ENCODE measurements around the gene DOCK8. TPM values are rescaled to one million over a fixed set of nuclear protein-coding genes. Genes with fewer than 3 reads are reported as not detected.

DOCK8 gene
- total RNA-seq, 1 donor from 2014 or later: 4.4 TPM

DNA sequence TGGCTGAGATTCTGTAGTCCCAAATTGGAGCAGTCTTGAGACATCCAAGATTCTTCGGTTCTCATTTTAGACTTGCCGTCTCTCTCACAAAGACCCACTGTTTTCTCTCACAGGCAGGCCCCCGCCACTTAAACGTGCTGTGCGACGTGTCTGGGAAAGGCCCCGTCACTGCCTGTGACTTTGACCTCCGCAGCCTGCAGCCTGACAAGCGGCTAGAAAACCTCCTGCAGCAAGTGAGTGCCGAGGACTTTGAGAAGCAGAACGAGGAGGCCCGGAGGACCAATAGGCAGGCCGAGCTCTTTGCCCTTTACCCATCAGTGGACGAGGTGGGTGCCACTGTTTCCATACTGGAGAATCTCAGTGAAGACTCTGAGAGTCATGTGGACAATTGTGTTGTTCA is 97.2 kb downstream of the DOCK8 start:
- Mint-ChIP-seq H3K4me3 (ENCODE audit: unreplicated experiment) (no peak overlapping the region), H3K27ac (ENCODE audit: unreplicated experiment) (no peak overlapping the region), H3K4me1 (ENCODE audit: low read depth, unreplicated experiment) (no peaks in the 10 kb centered on the region), H3K27me3 (ENCODE audit: low read depth, unreplicated experiment) (no peaks in the 10 kb centered on the region), H3K9me3 (ENCODE audit: unreplicated experiment) (no peaks in the 10 kb centered on the region), H3K36me3 (ENCODE audit: low read depth, unreplicated experiment) (no peaks in the 10 kb centered on the region)
- Histone ChIP-seq H3K27me3 (ENCODE audit: insufficient read depth, low read length) (no peaks in the 10 kb centered on the region), H3K9ac (ENCODE audit: low read length) (no peak overlapping the region), H3K4me2 (ENCODE audit: low read length) (no peak overlapping the region), H3K4me1 (ENCODE audit: insufficient read depth, low read length) (no peaks in the 10 kb centered on the region), H3K27ac (ENCODE audit: low read depth, low read length) (no peak overlapping the region), H3K79me2 (ENCODE audit: insufficient read depth, low read length) (no peaks in the 10 kb centered on the region), H3K36me3 (ENCODE audit: insufficient read depth, low read length) (no peaks in the 10 kb centered on the region), H2AFZ (ENCODE audit: low read depth, low read length) (no peak overlapping the region), H4K20me1 (ENCODE audit: insufficient read depth, low read length) (no peaks in the 10 kb centered on the region), H3K9me3 (ENCODE audit: insufficient read depth, low read depth, low read length) (no peaks in the 10 kb centered on the region), H3K4me3 (ENCODE audit: insufficient read depth, low read depth, low read length) (no peak overlapping the region)
- TF ChIP-seq, protein P1, sequence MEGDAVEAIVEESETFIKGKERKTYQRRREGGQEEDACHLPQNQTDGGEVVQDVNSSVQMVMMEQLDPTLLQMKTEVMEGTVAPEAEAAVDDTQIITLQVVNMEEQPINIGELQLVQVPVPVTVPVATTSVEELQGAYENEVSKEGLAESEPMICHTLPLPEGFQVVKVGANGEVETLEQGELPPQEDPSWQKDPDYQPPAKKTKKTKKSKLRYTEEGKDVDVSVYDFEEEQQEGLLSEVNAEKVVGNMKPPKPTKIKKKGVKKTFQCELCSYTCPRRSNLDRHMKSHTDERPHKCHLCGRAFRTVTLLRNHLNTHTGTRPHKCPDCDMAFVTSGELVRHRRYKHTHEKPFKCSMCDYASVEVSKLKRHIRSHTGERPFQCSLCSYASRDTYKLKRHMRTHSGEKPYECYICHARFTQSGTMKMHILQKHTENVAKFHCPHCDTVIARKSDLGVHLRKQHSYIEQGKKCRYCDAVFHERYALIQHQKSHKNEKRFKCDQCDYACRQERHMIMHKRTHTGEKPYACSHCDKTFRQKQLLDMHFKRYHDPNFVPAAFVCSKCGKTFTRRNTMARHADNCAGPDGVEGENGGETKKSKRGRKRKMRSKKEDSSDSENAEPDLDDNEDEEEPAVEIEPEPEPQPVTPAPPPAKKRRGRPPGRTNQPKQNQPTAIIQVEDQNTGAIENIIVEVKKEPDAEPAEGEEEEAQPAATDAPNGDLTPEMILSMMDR (IDR thresholded peaks at IDR 0.05; ENCODE audit: insufficient read depth, low read depth, low read length): no peak
- no peak for TF ChIP-seq EZH2 (IDR thresholded peaks at IDR 0.05; ENCODE audit: insufficient read depth, low read length)
- no peak for FAIRE-seq
- DNase-seq (ENCODE audit: low read depth): no peak

GRCh38 chr9:312596-313320 is 98.1 kb downstream of the DOCK8 start:
- H3K4me1 Mint-ChIP-seq (ENCODE audit: low read depth, unreplicated experiment): no peaks in the 10 kb centered on the region
- no peaks in the 10 kb centered on the region for H3K36me3 ChIP-seq (ENCODE audit: insufficient read depth, low read length)
- no peak overlapping the region for H3K4me3 Mint-ChIP-seq (ENCODE audit: unreplicated experiment)
- H3K36me3 Mint-ChIP-seq (ENCODE audit: low read depth, unreplicated experiment): no peaks in the 10 kb centered on the region
- DNase-seq (ENCODE audit: low read depth): no peak
- no peak overlapping the region for H2AFZ ChIP-seq (ENCODE audit: low read depth, low read length)
- FAIRE-seq: no peak
- H3K27ac ChIP-seq (ENCODE audit: low read depth, low read length): no peak overlapping the region
- no peak overlapping the region for H3K27ac Mint-ChIP-seq (ENCODE audit: unreplicated experiment)
- H3K9me3 Mint-ChIP-seq (ENCODE audit: unreplicated experiment): no peaks in the 10 kb centered on the region
- H3K27me3 ChIP-seq (ENCODE audit: insufficient read depth, low read length): no peaks in the 10 kb centered on the region
- no peaks in the 10 kb centered on the region for H3K27me3 Mint-ChIP-seq (ENCODE audit: low read depth, unreplicated experiment)
- no peak overlapping the region for H3K4me3 ChIP-seq (ENCODE audit: insufficient read depth, low read depth, low read length)
- H3K9me3 ChIP-seq (ENCODE audit: insufficient read depth, low read depth, low read length): no peaks in the 10 kb centered on the region
- no peaks in the 10 kb centered on the region for H3K79me2 ChIP-seq (ENCODE audit: insufficient read depth, low read length)
- no peak overlapping the region for H3K4me2 ChIP-seq (ENCODE audit: low read length)
- H3K4me1 ChIP-seq (ENCODE audit: insufficient read depth, low read length): no peaks in the 10 kb centered on the region
- TF ChIP-seq EZH2 (IDR thresholded peaks at IDR 0.05; ENCODE audit: insufficient read depth, low read length): no peak
- TF ChIP-seq, protein P1 (IDR thresholded peaks at IDR 0.05; ENCODE audit: insufficient read depth, low read depth, low read length): no peak
- H3K9ac ChIP-seq (ENCODE audit: low read length): no peak overlapping the region
- no peaks in the 10 kb centered on the region for H4K20me1 ChIP-seq (ENCODE audit: insufficient read depth, low read length)

DNA sequence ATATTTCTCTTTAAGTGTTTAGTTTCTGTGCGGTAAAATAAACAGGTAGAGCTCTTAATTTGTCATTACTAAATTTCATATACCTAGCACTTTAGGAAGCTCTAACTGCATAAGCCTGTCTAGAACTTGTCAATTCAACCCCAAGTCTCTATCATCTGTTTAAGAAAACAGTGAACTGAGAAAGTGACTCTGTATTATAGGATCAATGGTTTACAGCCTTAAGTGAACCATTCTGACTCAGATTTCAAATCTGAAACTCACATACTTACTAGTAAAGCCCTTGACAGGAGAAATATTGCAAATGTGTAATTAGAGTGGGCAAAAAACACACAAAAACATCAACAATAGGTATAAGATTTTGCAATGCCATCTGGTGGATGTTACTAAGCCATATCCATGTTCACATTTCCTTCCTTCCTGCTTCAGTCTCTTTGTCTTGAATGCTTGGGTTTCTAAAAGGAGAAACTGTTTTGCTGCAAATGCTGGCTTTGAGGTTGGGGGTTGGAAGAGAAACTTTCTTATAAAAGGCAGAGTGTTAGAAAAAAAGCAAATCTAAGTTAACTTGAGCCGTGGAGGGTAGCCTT is 101.8 kb downstream of the DOCK8 start:
- Histone ChIP-seq H3K9me3 (ENCODE audit: insufficient read depth, low read depth, low read length) (no peaks in the 10 kb centered on the region), H4K20me1 (ENCODE audit: insufficient read depth, low read length) (no peaks in the 10 kb centered on the region), H3K79me2 (ENCODE audit: insufficient read depth, low read length) (no peaks in the 10 kb centered on the region), H3K27me3 (ENCODE audit: insufficient read depth, low read length) (no peaks in the 10 kb centered on the region), H3K9ac (ENCODE audit: low read length) (no peak overlapping the region), H3K4me3 (ENCODE audit: insufficient read depth, low read depth, low read length) (no peak overlapping the region), H2AFZ (ENCODE audit: low read depth, low read length) (no peak overlapping the region), H3K4me2 (ENCODE audit: low read length) (no peak overlapping the region), H3K4me1 (ENCODE audit: insufficient read depth, low read length) (no peaks in the 10 kb centered on the region), H3K27ac (ENCODE audit: low read depth, low read length) (no peak overlapping the region), H3K36me3 (ENCODE audit: insufficient read depth, low read length) (no peaks in the 10 kb centered on the region)
- no peaks in the 10 kb centered on the region for H3K4me1 Mint-ChIP-seq (ENCODE audit: low read depth, unreplicated experiment)
- FAIRE-seq: no peak
- no peaks in the 10 kb centered on the region for H3K36me3 Mint-ChIP-seq (ENCODE audit: low read depth, unreplicated experiment)
- no peak overlapping the region for H3K4me3 Mint-ChIP-seq (ENCODE audit: unreplicated experiment)
- H3K27me3 Mint-ChIP-seq (ENCODE audit: low read depth, unreplicated experiment): no peaks in the 10 kb centered on the region
- no peak for DNase-seq (ENCODE audit: low read depth)
- H3K9me3 Mint-ChIP-seq (ENCODE audit: unreplicated experiment): no peaks in the 10 kb centered on the region
- TF ChIP-seq EZH2 (IDR thresholded peaks at IDR 0.05; ENCODE audit: insufficient read depth, low read length): no peak
- TF ChIP-seq, protein P1 (IDR thresholded peaks at IDR 0.05; ENCODE audit: insufficient read depth, low read depth, low read length): no peak
- H3K27ac Mint-ChIP-seq (ENCODE audit: unreplicated experiment): no peak overlapping the region
